ENCODE measurements around the gene DPP8.

Gene DPP8

GRCh38 chr15:65423150-65423975 is 94.1 kb downstream of the DPP8 start:
- peak; percentile 33 for DNase-seq

- DNase-seq, result no peak
Observed at GRCh38 chr15:65421360-65422215, 95.9 kb downstream of the DPP8 start.

GRCh38 chr15:65420975-65421359 is 96.5 kb downstream of the DPP8 start:
- no peak for DNase-seq

- no peak for DNase-seq
Observed at GRCh38 chr15:65418596-65418995, 98.9 kb downstream of the DPP8 start.

GRCh38 chr15:65416845-65417416 is 100.6 kb downstream of the DPP8 start:
- DNase-seq, result no peak

- DNase-seq, result no peak
Observed at GRCh38 chr15:65414841-65415621, 102.5 kb downstream of the DPP8 start.

GRCh38 chr15:65413760-65414144 is 103.7 kb downstream of the DPP8 start:
- DNase-seq, result no peak

- DNase-seq, result no peak
Observed at GRCh38 chr15:65413051-65413759, 104.3 kb downstream of the DPP8 start.

- DNase-seq, result no peak
Observed at GRCh38 chr15:65412556-65412955, 104.9 kb downstream of the DPP8 start.

GRCh38 chr15:65411465-65412071 is 105.9 kb downstream of the DPP8 start:
- DNase-seq, result no peak

- no peak for DNase-seq
Observed at GRCh38 chr15:65410972-65411371, 106.5 kb downstream of the DPP8 start.

GRCh38 chr15:65410036-65410435 is 107.5 kb downstream of the DPP8 start:
- DNase-seq, result no peak

GRCh38 chr15:65409036-65409631 is 108.4 kb downstream of the DPP8 start:
- DNase-seq, result no peak

GRCh38 chr15:65408324-65409035 is 109.0 kb downstream of the DPP8 start:
- no peak for DNase-seq

GRCh38 chr15:65406424-65407000 is 111.0 kb downstream of the DPP8 start:
- no peak for DNase-seq

GRCh38 chr15:65405791-65406423 is 111.6 kb downstream of the DPP8 start:
- DNase-seq, result no peak

GRCh38 chr15:65404186-65404872 is 113.2 kb downstream of the DPP8 start:
- no peak for DNase-seq

GRCh38 chr15:65402961-65403360 is 114.5 kb downstream of the DPP8 start:
- no peak for DNase-seq

GRCh38 chr15:65401611-65402240 is 115.8 kb downstream of the DPP8 start:
- DNase-seq, result no peak

All from activated effector memory CD4-positive, alpha-beta T cell treated with anti-CD3 and anti-CD28 coated beads, Interleukin-2, amount 50 U/mL, for 16 hours (primary cell).